Posterior vena cava (tissue), 2 donors: Measurements from ENCODE around the gene ENTPD7. TPM values are rescaled to one million over a fixed set of nuclear protein-coding genes. Genes with fewer than 3 reads are reported as not detected.
A peak's percentile ranks its signal among the peaks of the same experiment; 100 is the strongest.

Experiments used
- DNase-seq: peaks from one replicate; pipeline ENCODE4 v3.0.0-alpha.2; 2020; ENCODE audit warnings: low spot score
- intact Hi-C, 2 donors: fragments of 100-400 bp; cut with DNase I; formaldehyde crosslinking; loops; one replicate each; pipeline versions ENCODE4 v1.14.1 to v1.14.2; 2022 to 2023
- total RNA-seq, 2 donors: library from RNA; stranded (reverse); fragmentation: NEBNext Ultra II Directional; extraction: Animal tissue kit (Norgen Biotek cat#: 25700); gene quantifications; one replicate each; pipeline ENCODE4 v1.2.1, GENCODE V29; 2021
- donor health status: DM: yes; HTN: yes; CAD: no.
- donor health status: DM: yes; HTN: yes; CAD: no.

Gene ENTPD7
- total RNA-seq, 2 donors from 2014 or later = 8.5 to 10.1 TPM

DNA sequence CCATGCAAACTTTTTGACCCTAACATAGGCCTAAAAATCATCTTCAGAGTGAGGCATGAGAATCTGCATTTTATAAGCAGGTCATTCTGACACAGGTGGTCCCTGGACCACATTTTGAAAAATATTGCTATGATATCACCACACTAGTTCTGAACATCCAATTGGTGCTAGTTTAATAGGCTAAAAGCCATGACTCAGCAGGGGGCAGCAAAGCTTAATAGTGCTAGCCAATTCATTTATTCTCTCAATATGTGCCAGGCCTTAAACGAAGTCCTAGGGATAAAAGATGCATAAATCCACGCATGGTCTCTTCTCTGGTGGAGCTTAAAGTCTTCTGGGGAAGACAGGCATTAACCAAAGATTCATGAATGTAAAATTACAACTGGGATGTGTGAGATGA, 28.9 kb upstream of the ENTPD7 start:
- intact Hi-C loops = no loop called here
- DNase-seq = no peak

DNA sequence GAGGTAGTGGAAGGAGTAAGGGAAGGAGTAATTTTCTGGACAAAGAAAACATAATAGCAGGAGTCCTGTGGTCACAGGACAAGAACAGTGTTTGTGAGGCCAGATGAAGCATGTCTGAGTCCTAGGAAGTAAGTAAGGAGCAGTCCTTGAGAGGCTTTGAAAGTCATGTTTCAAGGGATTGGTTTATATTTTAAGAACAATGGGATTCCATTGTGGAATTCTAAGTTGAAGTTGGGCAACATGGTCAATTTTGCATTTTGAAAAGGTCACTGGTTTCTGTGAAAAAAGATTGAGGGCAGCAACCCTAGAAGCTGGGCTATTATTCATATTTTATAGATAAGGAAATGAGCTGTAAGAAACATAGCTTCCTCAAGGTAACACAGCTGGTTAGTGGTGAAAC, 28.3 kb upstream of the ENTPD7 start:
- no peak for DNase-seq
- intact Hi-C loops = no loop called here

DNA sequence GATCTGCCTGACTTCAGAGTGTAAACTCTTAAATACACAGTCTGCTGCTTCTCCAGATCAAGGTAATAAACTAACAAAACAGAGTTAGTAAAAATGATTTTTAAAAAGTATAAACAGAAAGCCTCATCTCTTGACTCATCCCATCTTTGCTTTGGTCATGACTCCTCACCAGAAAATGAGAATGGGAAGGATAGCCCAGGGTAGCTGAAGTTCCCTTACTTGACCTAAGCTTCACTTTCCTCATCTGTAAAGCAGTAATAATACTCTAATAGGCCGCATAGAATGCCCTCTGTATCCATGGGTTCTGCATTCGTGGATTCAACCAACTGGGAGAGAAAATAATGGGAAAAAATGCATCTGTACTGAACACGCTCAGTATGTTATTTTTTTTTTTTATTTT, 27.8 kb upstream of the ENTPD7 start:
- no peak for DNase-seq
- intact Hi-C loops = no loop called here

DNA sequence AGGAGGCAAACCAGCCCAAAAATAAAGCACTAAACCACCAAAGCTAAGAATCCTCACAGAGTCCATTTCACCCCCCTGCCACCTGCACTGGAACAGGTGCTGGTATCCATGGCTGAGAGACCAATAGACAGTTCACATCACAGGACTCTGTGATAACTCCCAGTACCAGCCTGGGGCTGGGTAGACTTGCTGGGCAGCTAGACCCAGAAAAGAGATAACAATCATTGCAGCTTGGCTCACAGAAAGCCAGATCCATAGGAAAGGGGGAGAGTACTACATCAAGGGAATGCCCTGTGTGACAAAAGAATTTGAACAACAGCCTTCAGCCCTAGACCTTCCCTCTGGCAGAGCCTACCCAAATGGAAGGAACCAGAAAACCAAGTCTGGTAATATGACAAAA, 25.5 kb upstream of the ENTPD7 start:
- DNase-seq = no peak
- intact Hi-C loops = no loop called here

DNA sequence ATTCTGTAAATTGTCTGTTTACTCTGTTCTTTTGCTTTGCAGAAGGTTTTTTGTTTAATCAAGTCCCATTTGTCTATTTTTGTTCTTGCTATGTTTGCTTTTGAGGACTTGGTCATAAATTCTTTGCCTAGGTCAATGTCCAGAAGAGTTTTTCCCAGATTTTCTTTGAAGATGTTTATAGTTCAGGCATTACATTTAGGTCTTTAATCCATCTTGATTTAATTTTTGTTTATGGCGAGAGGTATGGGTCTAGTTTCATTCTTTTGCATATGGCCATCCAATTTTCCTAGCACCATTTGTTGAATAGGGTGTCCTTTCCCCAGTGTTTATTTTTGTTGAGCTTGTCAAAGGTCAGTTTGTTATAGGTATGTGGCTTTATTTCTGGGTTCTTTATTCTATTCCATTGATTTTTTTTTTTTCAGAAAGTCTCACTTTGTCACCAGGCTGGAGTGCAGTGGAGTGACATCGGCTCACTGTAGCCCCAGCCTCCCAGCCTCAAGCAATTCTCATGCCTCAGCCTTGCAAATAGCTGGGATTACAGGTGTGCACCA, 11.6 kb upstream of the ENTPD7 start:
- DNase-seq = no peak
- intact Hi-C loops = no loop called here

DNA sequence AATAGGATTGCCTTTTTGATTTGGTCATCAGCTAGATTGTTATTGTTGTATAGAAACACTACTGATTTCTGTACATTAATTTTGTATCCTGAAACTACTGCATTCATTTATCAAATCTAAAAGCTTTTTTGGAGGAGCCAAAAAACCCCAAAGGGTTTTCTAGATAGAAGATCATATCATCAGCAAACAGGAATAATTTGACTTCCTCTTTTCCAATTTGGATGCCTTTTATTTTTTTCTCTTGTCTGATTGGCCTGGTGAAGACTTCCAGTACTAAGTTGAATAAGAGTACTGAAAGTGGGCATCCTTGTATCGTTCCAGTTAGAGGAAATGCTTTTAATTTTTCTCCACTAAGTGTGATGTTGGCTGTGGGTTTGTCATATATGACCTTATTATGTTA, 10.6 kb upstream of the ENTPD7 start:
- DNase-seq = no peak

DNA sequence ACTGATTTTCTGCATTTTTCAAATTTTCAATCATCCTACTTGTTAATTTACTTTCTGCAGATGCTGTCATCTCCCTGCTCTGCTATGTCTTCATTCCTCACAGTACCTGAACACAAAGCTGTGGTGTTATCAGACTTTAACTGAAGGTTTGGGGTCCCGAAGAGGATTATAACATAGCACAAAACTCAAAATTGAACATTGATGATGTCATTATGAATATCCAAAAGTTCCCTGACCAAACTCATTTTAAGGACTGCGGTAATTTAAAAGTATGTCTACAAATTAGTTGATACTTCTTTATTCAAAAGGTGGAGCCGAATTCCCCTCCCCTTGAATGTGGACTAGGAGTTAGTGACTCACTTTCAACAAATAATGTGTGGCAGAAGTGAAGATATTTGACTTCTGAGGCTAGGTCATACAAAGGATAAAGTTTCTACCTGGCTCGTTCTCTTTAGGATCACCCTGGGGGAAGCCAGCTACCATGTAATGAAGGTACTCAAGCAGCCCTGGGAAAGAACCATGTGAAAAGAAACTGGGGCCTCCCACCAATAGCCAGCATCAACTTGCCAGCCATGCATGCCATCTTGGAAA, 6.4 kb upstream of the ENTPD7 start:
- no peak for DNase-seq

More for the DNA sequence above, 10.6 kb upstream of the ENTPD7 start:
- intact Hi-C loops = no loop called here

DNA sequence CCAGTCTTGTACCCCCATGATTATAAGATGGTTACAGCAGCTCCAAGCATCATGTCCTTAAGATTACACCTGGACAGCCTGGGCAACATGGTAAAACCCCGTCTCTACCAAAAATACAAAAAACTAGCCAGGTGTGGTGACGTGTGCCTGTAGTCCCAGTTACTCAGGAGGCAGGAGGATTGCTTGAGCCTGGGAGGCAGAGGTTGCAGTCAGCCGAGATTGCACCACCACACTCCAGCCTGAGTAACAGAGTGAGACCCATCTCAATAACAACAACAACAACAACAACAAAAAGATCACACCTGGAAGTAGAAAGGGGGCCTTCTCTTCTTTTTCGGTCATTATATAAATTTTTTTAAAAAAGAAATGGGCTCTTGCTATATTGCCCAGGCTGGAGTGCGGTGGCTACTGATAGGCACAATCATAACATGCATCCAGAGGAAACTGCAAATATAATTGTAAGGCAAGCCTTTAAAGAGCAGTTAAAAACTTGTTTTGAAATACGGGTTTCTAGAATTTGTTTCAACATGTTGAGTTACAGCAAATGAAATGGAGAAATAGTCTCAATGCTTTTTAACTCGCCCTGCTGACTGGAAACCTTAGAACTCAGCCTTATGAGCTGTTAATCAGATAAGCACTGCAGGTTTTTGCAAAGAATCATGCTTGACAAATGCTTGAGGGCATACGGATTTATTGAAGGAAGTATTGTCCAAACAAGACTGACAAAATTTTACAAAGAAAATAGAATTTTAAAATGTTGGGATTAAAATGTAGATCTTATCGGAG, 4.7 kb upstream of the ENTPD7 start:
- no peak for DNase-seq
- intact Hi-C loops = no loop called here

More for the DNA sequence above, 6.4 kb upstream of the ENTPD7 start:
- intact Hi-C loops = no loop called here

DNA sequence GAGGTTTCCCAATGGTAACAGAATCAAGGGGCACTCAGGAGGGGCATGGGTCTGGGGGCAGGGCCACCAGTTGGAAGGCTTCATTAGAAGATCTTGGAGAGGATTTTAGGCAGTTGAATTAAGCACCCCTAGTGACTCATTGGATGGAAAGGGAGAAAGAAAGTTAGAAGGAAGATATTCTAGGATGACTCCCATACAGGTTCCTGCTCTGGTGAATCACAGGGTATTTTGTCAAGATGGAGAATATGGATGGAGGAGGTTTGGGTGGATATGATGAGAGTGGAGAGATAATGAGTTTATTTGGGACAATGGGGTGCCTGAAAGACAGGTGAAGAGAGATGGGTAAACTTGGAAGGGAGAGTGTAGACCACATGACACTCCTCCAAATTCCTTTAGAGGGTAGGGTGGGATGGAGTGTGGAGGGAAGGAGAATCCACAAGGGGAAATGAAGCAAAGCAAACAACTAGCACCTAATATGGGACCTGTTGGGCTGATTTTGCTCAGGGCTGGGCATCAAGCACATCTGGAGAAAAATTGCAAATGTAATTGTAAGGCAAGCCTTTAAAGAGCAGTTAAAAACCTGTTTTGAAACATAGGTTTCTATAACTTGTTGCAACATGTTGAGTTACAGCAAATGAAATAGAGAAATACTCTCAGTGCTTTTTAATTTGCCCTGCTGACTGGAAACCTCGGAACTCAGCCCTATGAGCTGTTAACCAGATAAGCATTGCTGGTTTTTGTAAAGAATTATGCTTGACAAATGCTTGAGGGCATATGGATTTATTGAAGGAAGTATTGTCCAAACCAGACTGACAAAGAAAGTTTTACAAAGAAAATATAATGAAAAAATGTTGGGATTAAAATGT, 2.9 kb upstream of the ENTPD7 start:
- no peak for DNase-seq
- intact Hi-C loops = no loop called here

DNA sequence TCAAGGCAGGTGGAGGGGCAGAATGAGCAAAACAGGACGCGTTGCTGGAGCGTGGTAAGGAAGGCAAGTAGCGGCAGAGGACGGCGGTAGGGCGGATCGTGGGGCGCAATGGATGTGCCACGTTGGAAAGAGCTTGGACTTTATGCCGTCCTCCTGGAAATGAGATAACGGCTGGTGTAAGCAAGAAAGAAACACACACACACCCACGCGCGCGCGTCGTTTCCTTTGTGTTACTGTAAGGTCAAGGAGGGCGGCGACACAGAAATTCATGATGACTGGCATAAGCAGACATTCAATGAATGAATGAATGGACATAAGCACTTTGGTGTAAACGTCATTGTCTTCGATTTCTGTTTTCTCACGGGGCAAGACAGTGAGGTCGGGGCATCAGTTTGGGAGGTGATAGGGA, 683 bp upstream of the ENTPD7 start:
- peak; percentile 91 for DNase-seq
- intact Hi-C loops = no loop called here

DNA sequence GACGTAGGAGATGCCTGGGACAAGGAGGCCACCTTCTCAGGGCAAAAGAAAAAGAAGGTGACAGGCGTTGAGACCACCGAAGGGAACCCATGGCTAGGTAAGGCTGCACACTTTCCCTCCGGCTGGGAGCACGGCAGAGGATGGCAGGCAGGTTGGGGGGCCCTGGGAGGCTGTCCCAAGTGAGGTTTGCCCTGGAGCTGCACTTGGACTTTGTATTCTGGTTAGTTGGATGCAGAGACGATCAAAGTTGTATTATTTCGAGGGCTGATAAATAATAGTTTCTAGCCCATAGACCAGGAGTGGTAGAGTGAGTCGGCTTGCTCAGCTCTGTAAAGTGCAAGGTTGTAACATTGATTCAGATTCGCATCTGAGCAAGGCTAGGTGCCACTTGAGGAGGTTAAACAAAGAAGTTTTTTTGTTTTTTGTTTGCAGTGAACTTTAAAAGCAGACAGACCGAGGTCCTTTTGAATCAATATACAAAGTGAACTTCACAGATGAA, 608 bp downstream of the ENTPD7 start:
- DNase-seq = no peak
- intact Hi-C loops = no loop called here

DNA sequence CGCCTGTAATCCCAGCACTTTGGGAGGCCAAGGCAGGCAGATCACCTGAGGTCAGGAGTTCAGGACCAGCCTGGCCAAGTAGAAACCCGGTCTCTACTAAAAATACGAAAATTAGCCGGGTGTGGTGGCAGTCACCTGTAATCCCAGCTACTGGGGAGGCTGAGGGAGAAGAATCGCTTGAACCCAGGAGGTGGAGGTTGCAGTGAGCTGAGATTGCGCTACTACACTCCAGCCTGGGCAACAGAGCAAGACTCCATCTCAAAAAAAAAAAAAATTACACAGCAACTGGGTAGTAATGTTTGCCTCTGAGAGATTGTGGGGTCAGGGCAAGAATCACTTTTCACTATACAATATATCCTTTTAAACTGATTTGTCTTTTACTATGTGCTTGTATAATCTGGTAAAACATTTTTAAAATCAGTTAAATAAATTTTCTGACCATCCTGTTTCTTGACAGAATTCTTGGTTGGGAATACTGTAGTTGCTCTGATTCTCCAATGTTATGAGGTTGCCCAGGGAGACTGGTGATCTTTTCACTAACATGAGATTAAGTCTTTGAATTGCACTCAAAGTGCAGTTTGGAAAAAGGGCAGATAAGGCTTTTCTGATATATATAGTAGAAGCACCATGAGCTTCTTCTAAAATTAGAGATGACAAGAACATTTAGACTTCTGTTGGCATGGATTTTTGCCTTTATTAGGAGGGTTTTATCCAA, 1.5 kb downstream of the ENTPD7 start:
- intact Hi-C loops = no loop called here
- no peak for DNase-seq

DNA sequence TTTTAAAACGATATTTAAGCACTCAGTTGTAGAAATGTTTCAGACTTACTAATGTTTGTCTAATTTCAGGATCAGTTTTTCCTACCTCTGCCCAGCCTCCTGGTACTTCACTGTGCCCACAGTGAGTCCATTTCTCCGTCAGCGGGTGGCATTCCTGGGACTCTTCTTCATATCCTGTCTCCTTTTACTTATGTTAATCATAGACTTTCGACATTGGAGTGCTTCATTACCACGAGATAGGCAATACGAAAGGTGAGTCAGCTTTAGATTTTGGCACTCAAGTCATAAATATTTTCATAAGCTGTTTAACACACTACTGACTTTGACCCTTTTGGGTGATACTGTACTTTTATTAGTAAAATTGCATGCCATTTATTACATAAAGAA, 2.1 kb downstream of the ENTPD7 start:
- intact Hi-C loops = no loop called here
- DNase-seq = no peak

DNA sequence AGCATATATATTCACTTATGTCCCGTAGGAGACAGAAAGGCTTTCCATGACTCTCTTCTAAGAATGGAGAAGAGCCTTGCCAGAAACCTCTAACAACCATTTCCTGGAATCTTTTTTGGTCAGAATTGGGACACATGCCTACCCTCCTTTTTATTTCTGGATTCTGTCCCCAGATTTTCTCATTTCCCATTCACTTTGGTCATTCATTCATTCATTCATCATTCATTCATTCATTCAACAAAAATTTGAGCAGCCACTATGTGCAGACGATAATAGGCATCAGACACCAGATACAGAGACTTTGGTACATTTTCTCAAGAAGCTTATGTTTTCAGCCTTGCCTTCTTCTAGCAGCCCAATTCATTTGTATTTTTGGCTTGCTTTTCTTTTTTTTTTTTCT, 6.0 kb downstream of the ENTPD7 start:
- intact Hi-C loops = no loop called here
- DNase-seq = no peak

DNA sequence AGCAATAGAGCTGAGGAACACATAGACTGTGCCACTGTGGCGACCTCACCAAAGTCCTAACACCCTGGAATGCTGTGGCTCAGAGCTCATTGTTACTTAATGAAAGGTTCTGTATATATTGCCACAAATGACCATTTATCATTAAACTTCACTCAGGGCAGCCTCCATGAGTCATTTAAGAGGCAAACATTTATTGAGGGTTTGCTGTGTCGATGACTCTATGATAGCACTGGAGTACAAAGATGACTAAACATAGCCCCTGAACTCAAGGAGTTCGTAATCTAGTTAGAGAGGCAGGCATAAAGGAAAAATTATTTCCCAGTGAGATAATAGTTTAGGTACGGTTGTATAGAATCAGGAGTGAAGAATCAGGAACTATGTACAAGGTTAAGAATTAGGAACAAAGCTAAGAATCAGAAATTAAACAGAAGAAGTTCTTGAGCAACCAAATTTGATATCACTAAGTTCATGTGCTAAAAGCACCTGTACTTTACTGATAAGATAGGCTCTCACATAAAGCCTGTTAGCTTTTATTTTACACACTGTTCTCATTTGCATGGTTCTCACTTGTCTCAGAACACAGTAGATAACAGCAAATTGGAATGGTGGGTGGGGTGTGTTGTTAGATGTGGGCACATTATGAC, 7.9 kb downstream of the ENTPD7 start:
- DNase-seq = no peak
- intact Hi-C loops = no loop called here

DNA sequence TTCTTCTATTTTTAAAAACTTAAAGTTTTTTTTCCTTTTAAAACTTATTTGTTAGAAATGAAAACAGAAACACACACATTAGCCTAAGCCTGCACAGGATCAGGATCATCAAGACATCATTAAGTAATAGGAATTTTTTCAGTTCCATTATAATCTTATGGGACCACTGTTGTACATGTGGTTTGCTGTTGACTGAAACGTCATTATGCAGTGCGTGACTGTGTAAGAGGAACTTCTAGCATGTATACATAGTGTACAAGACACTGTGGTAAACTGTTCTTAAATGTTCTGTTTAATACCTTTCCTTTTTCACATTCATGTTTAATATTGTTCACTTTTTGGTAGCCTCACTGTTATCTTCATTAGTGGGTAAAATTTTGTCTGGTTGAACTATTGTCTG, 12.1 kb downstream of the ENTPD7 start:
- intact Hi-C loops = no loop called here
- no peak for DNase-seq

DNA sequence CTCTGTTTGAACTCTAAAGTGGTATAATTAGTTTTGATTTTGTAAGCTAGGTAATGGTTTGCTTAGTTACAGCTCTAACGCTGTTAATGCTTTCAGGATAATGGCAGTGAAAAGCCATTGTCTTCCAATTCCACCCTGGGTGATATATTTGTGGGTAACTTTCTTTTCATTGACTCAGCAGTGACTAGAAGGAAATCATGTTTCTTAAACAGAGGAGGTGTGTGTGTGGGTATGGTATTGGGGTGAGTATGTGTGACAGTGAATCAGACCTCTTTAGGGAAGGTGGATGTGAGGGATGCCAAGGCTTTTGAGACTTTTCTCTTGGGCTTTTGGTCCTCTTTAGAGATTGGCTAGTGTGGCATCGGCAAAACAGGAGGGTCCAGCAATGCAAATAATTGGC, 13.6 kb downstream of the ENTPD7 start:
- intact Hi-C loops = no loop called here
- DNase-seq = no peak

DNA sequence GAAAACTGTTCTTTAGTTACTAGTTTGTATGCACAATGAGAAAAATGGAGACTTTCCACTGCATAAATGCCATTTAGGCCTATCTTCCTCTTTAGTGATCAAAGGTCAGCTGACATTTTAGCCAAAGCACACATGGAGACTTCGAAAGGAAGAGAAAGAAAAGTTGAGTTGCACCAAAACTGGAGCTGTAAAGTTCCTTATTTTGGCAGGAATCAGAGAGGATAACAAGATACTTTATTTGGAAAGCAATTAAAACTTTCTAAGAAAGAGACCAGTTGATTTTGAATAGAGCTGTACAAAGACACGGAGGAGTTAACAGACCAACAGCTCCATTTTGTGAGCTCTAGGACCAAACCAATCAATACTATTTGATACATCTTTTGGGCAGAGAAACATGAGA, 14.2 kb downstream of the ENTPD7 start:
- intact Hi-C loops = no loop called here
- no peak for DNase-seq

DNA sequence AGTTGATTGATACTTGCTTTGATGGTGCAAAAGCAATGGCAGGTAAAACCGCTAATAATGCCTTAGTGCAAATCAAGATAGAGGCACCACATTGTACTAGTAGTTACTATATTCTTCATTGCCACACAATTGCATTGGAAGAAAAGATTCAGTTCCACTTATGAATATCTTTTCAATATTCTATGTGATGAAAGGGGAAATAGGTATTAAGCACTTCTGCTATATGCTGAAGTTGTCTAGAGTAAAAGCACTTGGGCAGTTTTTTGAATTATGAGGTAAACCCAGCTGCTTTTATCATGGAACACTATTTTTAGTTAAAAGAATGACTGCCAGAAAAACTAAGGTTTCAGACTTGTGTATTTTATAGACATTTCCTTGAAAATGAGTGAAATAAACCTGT, 15.5 kb downstream of the ENTPD7 start:
- intact Hi-C loops = no loop called here
- no peak for DNase-seq
